ENCODE results near the gene SMIM1.

GRCh38 chr1:3821004-3821403, 48.5 kb downstream of the SMIM1 start:
- TF ChIP-seq CTCF (IDR thresholded peaks at IDR 0.05) (no peak), POLR2A (IDR thresholded peaks at IDR 0.05) (no peak), EP300 (IDR thresholded peaks at IDR 0.05) (no peak)

Data from tibial nerve (tissue), 4 donors.